Body of pancreas (tissue), 4 donors: ENCODE measurements around the gene GDF2.

Experiments used
- POLR2A ChIP-seq, 3 donors: fragments of 450-650 bp; IDR thresholded peaks; one replicate each; pipeline ENCODE4 v1.6.1; 2016; ENCODE audit warnings: antibody characterized with exemption in 3 of 3, mild to moderate bottlenecking in 2 of 3
- TF ChIP-seq, protein P1 (sequence below), 7 experiments: fragments of 450-650 bp in 4 of 7; fragments of 200-600 bp in 3 of 7; sonication (generic) in 3 of 7; IDR thresholded peaks; one replicate each; pipeline ENCODE4 v1.5.1; 2016 to 2019; ENCODE audit warnings: antibody characterized with exemption in 7 of 7

DNA sequence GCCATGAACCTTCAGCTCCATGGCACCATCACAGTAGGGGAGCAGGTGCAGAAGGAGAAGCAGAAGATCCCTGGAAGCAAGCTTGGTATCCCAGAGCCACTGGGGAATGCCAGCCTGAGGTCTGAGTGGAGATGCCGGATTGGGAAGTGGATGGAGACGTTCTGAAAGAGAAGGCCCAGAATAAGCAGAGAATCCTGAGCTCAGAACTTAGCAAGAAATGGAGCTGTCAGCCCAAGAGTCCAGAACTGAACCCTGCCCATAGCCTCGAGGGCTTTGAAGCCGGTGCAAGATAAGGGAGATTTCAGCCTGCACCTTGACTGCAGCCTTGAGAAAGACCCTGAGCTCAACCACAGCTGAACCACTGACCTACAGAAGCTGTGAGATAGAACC, 36.1 kb upstream of the GDF2 start:
- no peak for TF ChIP-seq POLR2A (IDR thresholded peaks at IDR 0.05)
- TF ChIP-seq, protein P1, sequence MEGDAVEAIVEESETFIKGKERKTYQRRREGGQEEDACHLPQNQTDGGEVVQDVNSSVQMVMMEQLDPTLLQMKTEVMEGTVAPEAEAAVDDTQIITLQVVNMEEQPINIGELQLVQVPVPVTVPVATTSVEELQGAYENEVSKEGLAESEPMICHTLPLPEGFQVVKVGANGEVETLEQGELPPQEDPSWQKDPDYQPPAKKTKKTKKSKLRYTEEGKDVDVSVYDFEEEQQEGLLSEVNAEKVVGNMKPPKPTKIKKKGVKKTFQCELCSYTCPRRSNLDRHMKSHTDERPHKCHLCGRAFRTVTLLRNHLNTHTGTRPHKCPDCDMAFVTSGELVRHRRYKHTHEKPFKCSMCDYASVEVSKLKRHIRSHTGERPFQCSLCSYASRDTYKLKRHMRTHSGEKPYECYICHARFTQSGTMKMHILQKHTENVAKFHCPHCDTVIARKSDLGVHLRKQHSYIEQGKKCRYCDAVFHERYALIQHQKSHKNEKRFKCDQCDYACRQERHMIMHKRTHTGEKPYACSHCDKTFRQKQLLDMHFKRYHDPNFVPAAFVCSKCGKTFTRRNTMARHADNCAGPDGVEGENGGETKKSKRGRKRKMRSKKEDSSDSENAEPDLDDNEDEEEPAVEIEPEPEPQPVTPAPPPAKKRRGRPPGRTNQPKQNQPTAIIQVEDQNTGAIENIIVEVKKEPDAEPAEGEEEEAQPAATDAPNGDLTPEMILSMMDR (IDR thresholded peaks at IDR 0.05) = no peak
